GM12872 (cell line): ENCODE measurements around the gene TMEM141.

Source experiments
- CTCF ChIP-seq: IDR thresholded peaks from 3 replicates; pipeline ENCODE4 v1.5.1; 2011; ENCODE audit warnings: low read depth, mild to moderate bottlenecking, low read length, moderate library complexity; ENCODE audit not compliant: insufficient read depth

Gene TMEM141

GRCh38 chr9:136751814-136752213 is 39.3 kb upstream of the TMEM141 start:
- no peak for TF ChIP-seq CTCF

- TF ChIP-seq CTCF: no peak
Observed at GRCh38 chr9:136753371-136754058, 37.6 kb upstream of the TMEM141 start.

- TF ChIP-seq CTCF: no peak
Observed at GRCh38 chr9:136754059-136754572, 37.0 kb upstream of the TMEM141 start.

- TF ChIP-seq CTCF: no peak
Observed at GRCh38 chr9:136754626-136755301, 36.4 kb upstream of the TMEM141 start.

GRCh38 chr9:136756134-136756438 is 35.1 kb upstream of the TMEM141 start:
- no peak for TF ChIP-seq CTCF

GRCh38 chr9:136756836-136757235 is 34.3 kb upstream of the TMEM141 start:
- TF ChIP-seq CTCF: no peak

- no peak for TF ChIP-seq CTCF
Observed at GRCh38 chr9:136757328-136757727, 33.8 kb upstream of the TMEM141 start.
